DMS153 treated with DMSO at 0.1 percent for 48 hours (cell line): ENCODE results near the gene PTPN20.
"Not testable (repeated sequence)": the region's sequence is repeated elsewhere in the genome, so short reads cannot be mapped to it uniquely, and the experiment has no call there.

Experiments used
- DNase-seq: peaks from one replicate; lab custom pipeline; 2025; ENCODE audit not compliant: unreplicated experiment; lab: John Stamatoyannopoulos, UW

Gene PTPN20

GRCh38 chr10:46948687-46949518 is 37.7 kb downstream of the PTPN20 start:
- not testable (repeated sequence) for DNase-seq

DNA sequence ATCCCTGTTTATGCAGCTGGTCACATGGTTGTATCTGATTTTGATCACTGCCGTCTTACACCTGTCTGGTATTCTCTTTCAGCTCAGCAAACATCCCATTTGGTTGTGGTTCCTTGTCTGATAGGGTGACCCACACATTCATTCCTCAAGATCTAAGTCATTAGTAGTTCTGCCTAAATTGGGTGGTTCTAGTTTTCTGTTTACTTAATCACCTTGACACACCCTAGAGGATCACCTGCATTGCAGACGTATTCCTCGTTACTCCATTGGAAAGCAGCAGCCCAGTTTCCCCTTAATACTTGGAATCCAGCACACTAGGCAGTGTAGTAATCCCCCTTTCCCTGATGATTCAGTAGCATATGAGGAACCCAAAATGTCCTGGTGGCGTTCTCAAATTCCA is 41.3 kb downstream of the PTPN20 start:
- not testable (repeated sequence) for DNase-seq

DNA sequence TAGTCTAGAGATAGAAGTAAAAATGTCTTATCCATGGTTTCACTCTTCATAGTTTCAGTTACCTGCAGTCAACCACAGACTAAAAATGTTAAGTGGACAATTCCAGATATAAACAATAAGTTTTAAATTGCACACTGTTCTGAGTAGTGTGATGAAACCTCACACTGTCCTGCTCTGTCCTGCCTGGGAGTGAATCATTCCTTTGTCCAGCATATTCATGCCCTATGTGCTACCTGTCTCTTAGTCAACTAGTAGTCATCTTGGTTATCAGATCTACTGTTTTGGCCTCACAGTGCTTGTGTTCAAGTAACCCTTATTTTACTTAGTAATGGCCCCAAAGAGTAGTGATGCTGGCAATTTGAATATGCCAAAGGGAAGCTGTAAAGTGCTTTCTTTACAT is 49.5 kb downstream of the PTPN20 start:
- not testable (repeated sequence) for DNase-seq

DNA sequence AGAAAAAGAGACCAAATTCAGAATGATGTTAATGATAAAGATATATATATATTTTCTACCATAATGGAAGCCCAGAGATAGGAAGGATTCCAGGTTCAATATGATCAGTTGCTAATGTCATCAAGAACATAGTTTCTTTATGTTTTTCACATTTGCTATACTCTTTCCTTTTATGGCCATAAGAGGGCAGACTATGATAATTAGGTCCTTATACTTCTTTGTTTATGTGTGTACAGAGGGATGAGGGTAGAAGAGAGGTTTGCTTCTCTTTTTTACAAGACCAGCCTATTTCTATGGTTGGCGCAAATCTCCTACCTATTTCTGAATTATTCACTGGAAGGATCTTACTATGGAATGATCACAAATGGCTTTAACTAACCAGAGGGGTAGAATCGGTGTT is 52.1 kb downstream of the PTPN20 start:
- DNase-seq, result not testable (repeated sequence)

GRCh38 chr10:46967013-46967412 is 55.8 kb downstream of the PTPN20 start:
- DNase-seq, result not testable (repeated sequence)

DNA sequence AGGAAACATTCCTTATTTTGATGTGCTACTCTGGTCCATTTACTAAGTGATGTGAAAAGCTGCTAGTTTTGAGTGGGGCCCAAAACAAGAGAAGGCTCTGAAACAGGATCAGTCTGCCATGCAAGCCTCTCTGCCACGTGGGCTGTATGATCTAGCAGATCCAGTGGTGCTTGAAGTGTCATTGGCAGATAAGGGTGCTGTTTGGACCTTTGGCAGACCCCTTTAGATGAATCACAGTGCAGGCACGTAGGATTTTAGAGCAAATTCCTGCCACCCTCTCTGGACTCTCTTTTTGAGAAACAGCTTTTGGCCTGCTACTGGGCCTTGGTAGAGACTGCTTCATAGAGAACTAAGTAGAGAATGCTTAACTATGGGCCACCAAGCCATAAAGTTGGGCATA is 69.0 kb downstream of the PTPN20 start:
- not testable (repeated sequence) for DNase-seq

GRCh38 chr10:46987233-46987924 is 76.2 kb downstream of the PTPN20 start:
- not testable (repeated sequence) for DNase-seq

DNA sequence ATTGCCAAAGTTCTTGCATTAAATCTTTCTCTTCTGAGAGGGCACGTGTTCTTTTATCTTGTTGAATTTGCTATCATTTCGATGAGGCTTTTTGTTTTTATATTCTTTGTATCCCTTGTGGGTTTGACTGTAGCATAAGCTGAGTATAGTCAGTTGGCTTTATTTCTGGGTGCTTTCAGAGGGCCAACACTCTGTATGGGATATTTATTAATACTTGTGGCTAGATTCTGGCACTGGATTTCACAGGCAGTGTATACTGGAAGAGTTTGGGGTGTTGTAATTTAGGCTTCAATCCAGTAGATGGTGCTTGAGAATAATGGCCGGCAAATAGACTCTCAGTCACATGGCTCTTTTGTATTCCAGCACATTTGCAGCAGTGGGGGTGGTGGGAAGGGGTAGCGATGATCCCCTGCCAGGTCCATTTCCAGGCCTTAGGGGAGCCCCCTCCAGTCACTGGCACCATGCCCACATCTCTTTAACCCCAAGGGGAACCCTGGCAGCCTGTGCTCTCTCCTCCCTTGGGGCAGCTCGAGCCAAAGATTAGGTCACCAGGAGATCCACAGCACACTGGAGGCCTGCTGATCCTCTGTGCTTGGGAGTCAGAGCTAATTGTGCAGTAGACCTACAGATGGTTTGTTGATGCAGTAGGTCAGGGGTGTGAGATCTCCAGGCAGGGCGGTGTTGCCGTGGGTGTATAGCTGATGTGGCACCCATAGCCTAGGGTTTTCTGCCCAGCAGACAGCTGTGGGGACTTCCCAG is 81.8 kb downstream of the PTPN20 start:
- peak; percentile 2 for DNase-seq

GRCh38 chr10:46995234-46995633 is 84.0 kb downstream of the PTPN20 start:
- no peak for DNase-seq

- no peak for DNase-seq
Observed at GRCh38 chr10:46998192-46998591, 87.0 kb downstream of the PTPN20 start.

DNA sequence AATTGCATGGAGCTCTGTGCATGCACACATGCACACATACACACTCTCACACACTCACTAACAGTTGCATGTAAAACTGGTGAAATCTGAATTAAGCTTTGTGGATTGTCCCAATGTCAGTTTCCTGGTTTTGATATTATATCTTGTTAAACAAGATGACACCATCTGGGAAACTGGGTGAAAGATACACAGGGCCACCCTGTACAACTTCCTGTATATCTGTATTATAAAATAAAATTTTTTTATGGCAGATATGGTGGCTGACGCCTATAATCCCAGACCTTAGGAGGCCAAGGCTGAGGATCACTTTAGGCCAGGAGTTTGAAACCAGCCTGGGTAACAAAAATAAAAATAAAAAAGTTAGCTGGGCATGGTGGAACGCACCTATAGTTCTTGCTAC is 87.4 kb downstream of the PTPN20 start:
- no peak for DNase-seq

DNA sequence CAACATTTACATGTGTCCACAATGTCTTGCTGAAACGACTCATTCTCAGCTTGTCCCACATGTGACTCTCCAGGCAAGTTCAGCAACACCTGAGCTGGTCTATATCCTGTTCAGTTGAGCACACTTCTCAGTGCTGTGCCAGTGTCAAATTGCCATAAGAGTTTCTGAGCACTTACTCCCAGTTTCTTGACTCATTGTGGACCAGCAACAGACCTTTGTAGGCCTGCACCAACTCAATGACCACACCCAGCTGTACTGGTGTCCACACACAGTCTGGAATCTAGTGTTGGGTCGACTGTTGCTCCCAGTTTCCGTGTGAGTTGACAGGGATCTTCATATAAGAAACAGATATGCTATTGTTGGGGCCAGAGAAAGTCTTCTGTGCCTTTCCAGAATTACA is 88.0 kb downstream of the PTPN20 start:
- DNase-seq, result no peak

- no peak for DNase-seq
Observed at GRCh38 chr10:47008769-47009168, 97.5 kb downstream of the PTPN20 start.

DNA sequence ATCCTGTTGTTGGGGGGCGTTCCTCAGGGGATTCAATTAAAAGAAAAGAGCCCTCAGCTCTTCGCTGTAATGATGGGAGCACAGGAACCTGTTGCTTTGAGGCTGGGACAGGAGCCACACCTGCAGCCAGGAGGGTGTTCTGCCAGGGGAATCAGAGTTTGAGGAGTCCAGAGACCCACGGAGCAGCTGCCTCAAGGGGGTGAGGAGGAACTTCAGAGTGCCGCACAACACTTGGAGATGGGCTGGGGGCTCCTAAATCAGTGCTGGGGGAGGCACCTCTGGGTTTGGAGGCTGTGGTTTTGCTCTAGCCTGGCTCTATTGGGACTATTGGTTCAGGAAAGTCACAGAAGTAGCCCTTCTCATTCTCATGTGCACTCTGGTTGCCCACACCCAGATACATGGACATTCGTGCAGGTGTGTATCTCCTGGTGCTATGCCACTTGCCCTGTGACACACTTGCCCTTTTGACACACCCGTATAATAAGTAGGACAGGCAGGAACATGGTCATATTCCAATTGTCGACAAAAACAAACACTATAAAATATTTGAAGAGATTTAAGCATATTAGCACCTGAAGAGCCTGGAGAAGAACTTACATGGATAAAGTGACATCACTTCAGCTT is 98.1 kb downstream of the PTPN20 start:
- no peak for DNase-seq

- DNase-seq, result no peak
Observed at GRCh38 chr10:47010036-47010435, 98.8 kb downstream of the PTPN20 start.

DNA sequence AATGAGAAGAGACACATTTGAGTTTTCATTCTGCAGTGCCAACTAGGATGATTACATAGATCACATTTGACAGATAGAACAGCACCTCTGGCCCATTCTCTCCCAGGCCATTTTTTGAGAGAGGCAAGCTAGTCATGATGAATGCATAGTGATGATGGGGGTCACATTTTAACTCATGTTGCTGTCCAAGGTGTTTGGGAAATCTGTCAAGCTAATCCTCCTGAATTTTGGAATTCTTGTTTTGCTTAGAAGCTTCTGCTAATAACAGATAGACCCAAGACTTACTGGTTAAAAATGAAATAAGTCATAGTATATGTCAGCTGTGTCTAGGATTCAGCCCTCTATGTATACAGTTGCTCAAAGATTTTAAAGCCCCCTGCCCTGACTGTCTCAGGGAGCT is 101.0 kb downstream of the PTPN20 start:
- no peak for DNase-seq

- DNase-seq, result no peak
Observed at GRCh38 chr10:47013507-47014154, 102.4 kb downstream of the PTPN20 start.

GRCh38 chr10:47015404-47015803 is 104.2 kb downstream of the PTPN20 start:
- DNase-seq, result no peak

DNA sequence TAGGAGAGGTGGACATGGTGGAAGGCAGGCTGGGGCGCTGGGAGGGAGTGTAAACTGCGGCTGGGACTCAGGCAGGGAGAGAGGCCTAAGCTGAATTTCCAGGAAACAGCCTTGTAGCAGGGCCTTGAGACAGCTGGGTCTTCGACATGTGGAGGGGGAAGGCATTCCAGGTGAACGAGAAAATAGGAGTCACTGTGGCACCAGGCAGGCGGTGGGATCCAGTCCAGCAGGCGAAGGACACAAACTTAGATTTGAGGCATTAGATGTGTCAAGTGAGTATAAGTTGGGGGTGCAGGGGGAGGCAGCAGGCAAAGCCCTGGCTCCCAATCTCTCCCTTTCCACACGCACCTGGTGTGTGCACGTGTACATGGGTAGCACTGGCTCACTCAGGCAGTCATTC is 105.3 kb downstream of the PTPN20 start:
- DNase-seq, result no peak

GRCh38 chr10:47018026-47018735 is 107.0 kb downstream of the PTPN20 start:
- DNase-seq, result no peak
